Cardiac fibroblast (primary cell): Measurements from ENCODE around the gene BMAL1.

Source experiments
- DNase-seq, 2 donors: peaks; one replicate each; pipeline versions ENCODE4 v3.0.0 to v3.0.0-alpha.2; 2010; ENCODE audit warnings: low read depth in 2 of 2
- H3K4me3 ChIP-seq, 2 donors: replicated peaks in 1 of 2; 1 replicate in 1 of 2; 2 replicates in 1 of 2; pipeline ENCODE4 v1.5.1; 2011; ENCODE audit warnings: low read depth in 2 of 2, low read length in 2 of 2, mild to moderate bottlenecking in 2 of 2, moderate library complexity in 1 of 2
- CTCF ChIP-seq: IDR thresholded peaks from one replicate; pipeline ENCODE4 v1.5.1; 2011; ENCODE audit warnings: low read depth, mild to moderate bottlenecking, low read length, inconsistent platforms

BMAL1 gene

GRCh38 chr11:13318498-13319295 is 41.1 kb downstream of the BMAL1 start:
- H3K4me3 ChIP-seq: no peak overlapping the region
- TF ChIP-seq CTCF: no peak
- no peak for DNase-seq

GRCh38 chr11:13320688-13321087 is 43.1 kb downstream of the BMAL1 start:
- DNase-seq: no peak
- TF ChIP-seq CTCF: no peak
- no peak overlapping the region for H3K4me3 ChIP-seq

- no peak overlapping the region for H3K4me3 ChIP-seq
- TF ChIP-seq CTCF: no peak
- DNase-seq: no peak
These were observed 43.8 kb downstream of the BMAL1 start for GRCh38 chr11:13321431-13321830.

- no peak overlapping the region for H3K4me3 ChIP-seq
- no peak for TF ChIP-seq CTCF
- DNase-seq: no peak
These were observed 46.6 kb downstream of the BMAL1 start for GRCh38 chr11:13324141-13324540.

- TF ChIP-seq CTCF: no peak
- no peak for DNase-seq
- H3K4me3 ChIP-seq: no peak overlapping the region
These were observed 47.1 kb downstream of the BMAL1 start for GRCh38 chr11:13324709-13325108.

- no peak overlapping the region for H3K4me3 ChIP-seq
- no peak for TF ChIP-seq CTCF
- DNase-seq: no peak
These were observed 49.8 kb downstream of the BMAL1 start for GRCh38 chr11:13327421-13327820.

GRCh38 chr11:13328286-13328685 is 50.7 kb downstream of the BMAL1 start:
- no peak overlapping the region for H3K4me3 ChIP-seq
- no peak for DNase-seq
- TF ChIP-seq CTCF: no peak
